ENCODE data around the gene LGALS8.
"Not testable (repeated sequence)": the region's sequence is repeated elsewhere in the genome, so short reads cannot be mapped to it uniquely, and the experiment has no call there.

Gene LGALS8

DNA sequence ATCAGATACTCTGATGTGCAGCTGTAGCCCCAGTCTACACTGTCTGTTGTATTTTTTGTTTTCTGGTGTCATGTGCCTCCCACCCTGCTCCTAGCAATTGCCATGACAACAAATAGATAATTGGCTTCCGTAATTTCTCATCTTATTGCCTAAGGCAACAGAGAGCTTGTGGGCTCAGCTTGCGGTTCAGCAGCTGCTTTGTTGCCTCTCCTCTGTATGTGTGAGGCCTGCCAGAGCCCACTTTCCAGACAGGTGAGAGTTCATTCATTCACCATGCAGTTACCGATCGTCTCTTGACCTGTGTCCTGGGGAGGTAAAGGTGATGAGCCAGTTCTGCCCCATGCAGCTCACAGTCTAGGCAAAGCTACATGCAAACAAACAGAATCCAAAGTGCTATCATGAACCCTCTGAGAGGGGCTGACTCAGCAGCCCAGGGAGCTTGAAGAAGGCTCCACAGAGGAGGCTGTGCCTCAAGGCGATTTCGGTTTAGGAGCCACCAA, 11.9 kb downstream of the LGALS8 start:
- FAIRE-seq (no peak), DNase-seq (ENCODE audit: insufficient read length, low spot score) (no peak)

DNA sequence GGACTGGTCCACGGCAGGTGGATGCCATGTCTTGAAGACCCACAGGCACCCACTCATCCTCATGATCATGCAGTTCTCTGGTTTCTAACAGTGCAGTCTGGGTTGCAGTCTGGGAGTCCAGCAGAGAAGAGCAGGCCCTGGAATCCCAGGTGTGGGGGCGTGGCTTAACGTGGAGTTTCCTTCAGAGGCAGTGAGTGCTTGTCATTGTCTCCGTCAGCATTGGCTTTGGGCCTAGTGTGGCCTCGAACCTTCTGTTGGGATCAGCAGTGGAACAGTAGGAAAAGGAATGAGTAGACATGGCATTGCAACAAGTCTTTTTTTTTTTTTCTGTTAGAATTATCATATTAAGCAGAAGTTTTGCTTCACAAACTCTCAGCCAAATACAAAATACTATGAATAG, 12.8 kb downstream of the LGALS8 start:
- DNase-seq (ENCODE audit: insufficient read length, low spot score): no peak
- no peak for FAIRE-seq

DNA sequence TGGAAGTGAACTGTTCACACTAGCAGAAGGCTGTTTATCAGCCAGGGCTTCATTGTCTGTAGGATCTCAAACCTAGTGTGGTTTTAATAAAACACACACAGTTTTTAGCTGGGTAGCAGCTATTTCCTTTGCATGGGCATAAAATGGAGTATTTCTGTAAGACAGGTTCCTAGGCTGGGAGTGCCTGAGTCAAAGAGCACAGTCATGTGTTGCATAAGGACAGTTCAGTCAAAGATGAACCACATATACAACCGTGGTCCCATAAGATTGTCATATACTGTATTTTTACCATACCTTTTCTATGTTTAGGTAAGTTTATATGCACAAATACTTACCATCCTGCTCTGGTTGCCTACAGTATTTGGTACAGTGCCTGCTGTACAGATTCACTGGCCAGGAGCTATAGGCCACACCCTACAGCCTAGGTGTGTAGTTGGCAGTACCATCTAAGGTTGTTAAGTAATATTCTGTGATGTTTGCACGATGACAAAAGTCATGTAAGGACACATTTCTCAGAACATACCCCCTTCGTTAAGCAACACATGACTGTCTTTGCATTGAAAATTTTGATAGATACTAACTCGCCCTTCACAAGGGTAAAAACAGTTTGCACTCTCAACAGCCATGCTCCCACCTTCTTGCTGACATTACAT, 17.2 kb downstream of the LGALS8 start:
- FAIRE-seq: no peak
- no peak for DNase-seq (ENCODE audit: insufficient read length, low spot score)

DNA sequence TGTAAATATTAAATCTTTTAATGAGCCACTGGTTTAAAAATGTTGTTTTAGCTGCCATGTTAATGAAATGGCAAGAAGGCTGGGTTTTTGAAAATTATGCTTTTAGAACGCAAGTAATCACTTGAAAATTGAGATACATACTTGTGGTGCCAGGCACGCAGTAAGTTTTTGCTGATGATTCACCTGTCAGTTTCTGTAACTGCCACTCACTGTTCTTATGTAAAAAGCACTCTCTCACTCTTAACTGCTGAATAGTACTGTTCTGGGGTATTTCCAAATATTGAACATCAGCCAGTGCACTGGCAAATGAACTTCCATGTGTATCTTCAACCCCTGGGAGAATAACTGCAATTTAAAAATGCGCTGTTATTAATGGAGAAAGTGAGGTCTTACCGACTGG, 17.9 kb downstream of the LGALS8 start:
- no peak for FAIRE-seq

DNA sequence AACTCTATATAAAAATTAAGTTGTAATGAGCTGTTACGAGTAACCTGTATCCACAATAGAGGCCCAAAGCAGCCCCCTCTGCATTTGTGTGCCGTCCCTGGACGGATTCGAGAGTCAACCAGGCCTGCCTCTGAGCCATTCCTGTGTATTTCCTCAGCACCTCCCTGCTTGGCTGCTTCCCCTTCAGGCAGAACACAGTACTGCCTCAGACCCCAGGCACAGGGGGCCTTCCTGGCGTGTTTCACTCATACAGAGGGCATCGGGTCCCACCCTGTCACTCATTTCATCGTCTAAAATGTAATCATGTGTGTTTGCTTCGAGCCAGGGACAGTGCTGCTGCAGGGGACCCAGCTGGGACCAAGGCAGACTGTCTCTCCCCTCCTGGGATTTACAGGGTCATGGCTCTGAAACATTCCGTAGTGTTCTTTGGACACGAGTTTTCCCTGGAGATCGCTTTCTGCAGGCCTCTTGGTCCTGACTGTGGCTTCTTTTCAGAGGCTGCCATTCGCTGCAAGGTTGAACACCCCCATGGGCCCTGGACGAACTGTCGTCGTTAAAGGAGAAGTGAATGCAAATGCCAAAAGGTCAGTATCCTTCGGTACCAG, 19.4 kb downstream of the LGALS8 start:
- DNase-seq (ENCODE audit: insufficient read length, low spot score): no peak
- no peak for FAIRE-seq

More for the DNA sequence above, 17.9 kb downstream of the LGALS8 start:
- DNase-seq (ENCODE audit: insufficient read length, low spot score): no peak

DNA sequence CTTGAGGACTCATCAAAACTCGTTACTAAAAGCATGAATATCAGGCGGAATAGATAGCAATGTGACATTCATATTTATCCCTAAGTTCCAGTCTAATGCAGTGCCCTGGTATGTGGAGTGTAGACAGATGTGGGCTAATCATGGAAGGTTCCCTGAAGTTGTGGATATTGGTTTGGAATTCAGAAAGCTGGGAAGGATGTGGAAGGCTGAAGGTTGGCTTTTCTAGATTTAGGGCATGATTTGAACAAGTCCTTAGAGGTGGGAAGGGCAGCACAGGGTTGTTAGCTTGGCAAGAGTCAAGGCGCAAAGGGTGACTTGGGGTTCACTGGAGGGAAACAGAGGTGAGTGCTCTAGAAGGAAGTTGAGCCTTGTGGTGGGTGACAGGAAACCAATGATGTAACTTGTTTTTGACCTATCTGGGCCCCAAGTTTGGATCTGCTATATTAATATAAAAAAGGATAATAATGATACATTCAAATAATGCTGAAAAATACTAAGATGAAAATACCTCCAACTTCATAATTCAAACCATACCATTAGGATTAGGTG, 21.9 kb downstream of the LGALS8 start:
- no peak for FAIRE-seq
- no peak for DNase-seq (ENCODE audit: insufficient read length, low spot score)

DNA sequence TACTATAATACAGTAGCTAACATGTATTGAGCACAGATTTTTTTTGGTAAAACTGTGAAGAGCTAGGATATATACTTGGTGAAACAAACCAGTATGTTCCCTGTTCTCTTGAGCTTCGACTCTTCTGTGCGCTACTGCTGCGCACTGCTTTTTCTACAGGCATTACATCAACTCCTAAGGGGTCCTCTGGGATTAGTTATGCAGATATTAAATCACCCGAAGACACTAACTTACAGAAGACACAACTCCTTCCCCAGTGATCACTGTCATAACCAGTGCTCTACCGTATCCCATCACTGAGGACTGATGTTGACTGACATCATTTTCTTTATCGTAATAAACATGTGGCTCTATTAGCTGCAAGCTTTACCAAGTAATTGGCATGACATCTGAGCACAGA, 24.7 kb downstream of the LGALS8 start:
- no peak for FAIRE-seq
- no peak for DNase-seq (ENCODE audit: insufficient read length, low spot score)

DNA sequence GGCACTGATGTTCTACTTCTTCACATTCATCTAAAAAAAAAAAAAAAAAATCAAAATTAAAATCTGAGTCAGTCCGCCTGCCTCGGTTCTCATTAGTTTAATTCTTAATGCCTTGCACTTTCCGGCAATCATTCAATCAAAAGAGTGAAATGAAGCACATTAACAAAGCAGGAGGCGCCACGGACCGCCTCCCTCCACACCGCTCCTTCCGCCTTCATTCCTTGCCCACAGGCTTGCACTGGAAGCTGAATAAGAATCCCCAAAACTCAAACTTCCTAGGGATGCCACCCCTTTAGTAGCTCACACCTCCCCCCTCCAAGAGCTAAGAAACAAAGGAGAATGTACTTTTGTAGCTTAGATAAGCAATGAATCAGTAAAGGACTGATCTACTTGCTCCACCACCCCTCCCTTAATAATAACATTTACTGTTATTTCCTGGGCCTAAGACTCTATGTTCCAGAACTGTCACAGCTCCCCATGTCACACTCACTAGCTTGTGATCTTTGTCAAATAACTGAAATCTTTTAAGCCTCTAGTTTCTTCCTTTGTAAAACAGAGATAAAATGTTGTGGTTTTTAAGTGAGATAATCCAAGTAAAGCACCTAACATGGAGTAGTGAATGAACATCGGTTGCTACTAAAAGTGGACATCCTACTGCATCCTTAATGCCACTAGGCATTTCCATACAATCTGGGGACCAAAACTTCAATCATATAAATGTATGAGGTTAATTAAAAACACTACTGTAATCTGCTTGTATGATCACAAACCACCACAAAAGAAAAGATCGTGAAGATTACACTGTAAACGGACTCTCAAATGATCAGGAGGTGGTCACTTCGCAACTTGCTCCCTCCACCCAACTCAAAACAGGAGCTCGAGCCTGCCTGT, 27.4 kb downstream of the LGALS8 start:
- no peak for DNase-seq (ENCODE audit: insufficient read length, low spot score)
- no peak for FAIRE-seq

DNA sequence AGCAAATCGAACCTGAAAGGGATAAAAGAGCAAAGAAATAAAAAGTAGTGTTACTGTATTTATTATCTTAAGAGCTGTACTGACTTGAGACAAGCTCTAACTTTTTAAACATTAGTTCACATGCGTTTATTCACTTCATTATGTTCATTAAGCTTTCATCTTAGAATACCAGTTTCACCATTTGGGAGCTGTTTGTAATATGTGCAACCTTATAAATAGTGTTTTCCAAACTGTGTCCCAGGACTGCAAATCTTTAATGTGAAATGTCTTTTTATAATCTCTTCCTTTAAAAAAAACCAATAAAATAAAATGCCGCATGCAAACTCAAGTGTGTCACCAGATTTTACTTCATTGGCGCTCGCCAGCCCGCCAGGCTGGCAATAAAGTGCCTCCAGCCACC, 28.3 kb downstream of the LGALS8 start:
- FAIRE-seq (no peak), DNase-seq (ENCODE audit: insufficient read length, low spot score) (no peak)

DNA sequence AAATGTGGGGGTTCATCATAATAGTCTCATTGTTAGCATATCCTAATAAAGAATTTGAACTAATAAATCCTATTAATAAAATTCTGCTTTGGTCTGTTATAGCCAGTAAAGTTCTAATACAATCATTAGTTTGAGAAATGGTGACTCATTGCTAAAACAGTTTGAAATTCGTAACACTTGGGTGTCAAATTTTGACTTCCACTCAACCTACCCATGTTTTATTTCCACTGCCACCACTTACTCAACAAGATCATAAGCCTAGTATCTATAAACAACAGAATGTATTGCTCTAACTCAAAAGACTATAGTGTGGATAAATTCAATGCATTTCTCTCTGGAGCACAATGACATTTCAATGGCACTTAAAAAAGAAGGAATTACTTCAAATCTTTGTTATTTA, 29.1 kb downstream of the LGALS8 start:
- DNase-seq (ENCODE audit: insufficient read length, low spot score): no peak
- FAIRE-seq: no peak

DNA sequence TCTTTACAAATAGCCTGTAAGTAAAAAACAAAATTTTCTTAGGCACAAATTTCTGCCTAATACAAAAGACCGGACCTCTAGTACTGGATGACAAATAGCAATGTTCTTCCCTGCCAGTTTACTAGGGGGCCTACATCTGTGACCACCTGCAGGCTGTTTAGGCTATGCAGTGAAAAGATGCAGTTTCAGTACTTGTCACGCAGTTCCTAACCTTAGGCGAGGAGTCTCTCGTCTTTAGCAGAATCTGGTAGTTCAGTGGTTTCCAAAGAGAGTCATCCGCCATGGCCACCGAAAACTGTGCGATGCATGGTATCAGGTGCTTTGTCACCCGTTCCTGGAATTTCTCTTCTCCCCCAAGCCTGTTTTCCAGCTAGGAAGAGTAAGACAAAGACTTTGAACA, 29.6 kb downstream of the LGALS8 start:
- FAIRE-seq (no peak), DNase-seq (ENCODE audit: insufficient read length, low spot score) (no peak)

DNA sequence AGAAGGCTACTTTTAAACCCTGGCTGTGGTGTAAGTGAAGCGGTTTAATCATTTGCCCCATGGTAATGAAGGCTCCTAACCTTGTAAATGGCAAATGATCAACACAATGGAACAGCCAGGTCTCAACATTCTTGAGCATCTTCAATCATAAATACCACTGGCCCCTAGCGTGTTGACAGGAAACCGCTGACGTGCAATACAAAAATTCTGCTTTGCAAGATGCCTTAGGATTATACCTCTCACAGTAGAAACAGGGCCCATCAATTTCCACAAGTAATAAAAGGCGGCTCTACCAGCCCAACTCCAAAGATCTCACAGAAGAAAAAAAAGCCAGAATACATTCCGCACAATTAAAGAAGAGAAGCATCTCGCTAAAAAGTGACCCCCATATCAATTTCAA, 32.8 kb downstream of the LGALS8 start:
- DNase-seq (ENCODE audit: insufficient read length, low spot score) (no peak), FAIRE-seq (no peak)

DNA sequence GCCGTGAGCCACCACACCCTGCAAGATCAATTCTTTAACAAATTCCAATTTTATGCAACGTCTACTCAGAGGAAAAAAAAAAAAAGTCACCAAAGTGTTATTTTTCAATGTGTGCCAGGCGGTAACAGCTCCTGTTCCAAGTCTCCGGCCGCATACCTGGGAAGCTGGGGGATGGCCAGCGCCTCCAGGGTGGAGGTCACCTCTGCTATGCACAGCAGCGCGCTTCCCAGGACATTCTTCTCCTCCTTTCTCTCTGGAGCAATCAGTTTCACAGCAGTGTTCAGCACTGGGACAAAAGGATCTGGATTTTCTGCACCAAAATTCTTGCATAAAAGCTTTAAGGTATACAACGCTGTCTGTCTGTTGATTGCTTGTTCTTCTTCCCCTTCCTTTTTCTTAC, 34.3 kb downstream of the LGALS8 start:
- DNase-seq (ENCODE audit: insufficient read length, low spot score): no peak
- FAIRE-seq: no peak

DNA sequence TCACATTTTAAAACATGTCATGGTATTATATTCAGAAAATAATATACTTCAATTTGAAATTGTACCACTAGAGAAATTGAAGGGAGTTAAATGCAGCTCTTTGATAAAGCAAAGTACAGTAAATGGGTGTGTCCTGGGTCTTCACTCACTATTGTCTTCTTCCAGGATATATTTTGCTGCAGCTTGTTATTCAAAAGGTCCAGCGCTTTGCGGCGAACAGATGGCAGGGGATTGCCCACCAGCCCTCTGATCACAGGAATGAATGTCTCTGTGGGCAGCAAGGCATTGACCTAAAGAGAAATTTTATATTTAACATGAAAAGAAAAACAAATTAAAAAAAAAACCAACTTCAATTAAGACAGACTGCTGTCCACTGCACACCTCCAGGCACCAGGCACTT, 35.1 kb downstream of the LGALS8 start:
- FAIRE-seq (no peak), DNase-seq (ENCODE audit: insufficient read length, low spot score) (no peak)

DNA sequence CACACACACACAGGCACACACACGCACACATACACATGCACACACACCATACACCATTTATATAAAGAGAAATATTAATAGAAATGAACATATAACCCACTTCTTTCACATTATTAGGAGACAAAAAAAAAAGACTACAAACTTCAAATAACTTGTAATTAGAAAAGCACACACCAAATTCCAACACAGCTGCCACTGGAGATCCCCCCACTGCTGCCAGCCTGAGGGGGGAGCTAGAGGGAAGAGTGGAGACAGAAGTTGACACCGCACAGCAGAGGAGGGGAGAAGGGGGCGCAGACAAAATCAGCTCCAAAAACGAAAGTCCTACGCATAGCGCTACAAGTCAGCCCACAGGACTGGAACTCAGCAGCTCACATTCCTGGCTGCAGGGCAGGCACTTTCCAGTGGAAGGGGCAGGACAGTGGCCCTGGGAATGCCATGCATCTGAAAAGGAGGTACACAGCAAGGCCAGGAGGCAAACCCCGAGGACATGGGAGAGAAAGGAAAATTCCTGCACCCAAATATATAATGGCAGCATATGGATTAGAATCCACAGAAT, 36.5 kb downstream of the LGALS8 start:
- DNase-seq (ENCODE audit: insufficient read length, low spot score) (no peak), FAIRE-seq (no peak)

DNA sequence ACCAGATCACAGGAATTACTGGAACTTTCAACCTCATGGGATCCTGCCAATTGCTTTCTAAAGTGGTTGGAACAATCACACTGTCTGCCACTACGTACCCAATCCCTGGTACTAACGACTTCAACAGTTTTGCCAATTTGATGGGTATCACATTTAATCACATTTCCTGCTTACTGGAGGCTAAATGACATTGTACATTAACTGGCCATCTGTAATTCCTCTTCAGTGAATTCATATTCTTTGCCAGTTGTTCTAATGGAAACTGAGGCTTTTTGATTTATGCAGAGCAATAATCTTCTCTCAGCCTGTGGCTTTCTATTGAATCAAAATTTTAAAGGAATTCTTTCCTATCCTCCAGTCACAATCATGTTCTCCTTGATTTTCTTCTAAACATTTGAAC, 38.2 kb downstream of the LGALS8 start:
- DNase-seq (ENCODE audit: insufficient read length, low spot score) (no peak), FAIRE-seq (no peak)

DNA sequence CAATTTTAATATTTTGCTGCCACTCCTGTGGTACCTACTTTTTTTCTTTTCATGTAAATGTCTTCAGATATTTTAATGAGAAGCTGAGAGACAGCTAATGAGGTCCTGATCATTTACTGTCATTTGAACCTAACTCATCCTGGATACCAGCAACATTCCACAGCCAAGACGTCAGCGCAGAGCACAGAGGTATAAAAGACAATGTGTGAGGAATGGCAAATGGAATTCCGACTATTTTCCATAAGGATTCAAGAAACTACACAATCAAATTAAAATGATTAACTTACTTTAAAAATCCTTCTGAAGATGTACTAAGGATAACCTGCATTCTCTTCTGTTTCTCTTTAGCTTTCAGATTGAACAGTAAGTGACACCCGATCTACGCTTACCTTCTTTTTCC, 41.7 kb downstream of the LGALS8 start:
- FAIRE-seq (no peak), DNase-seq (ENCODE audit: insufficient read length, low spot score) (no peak)

DNA sequence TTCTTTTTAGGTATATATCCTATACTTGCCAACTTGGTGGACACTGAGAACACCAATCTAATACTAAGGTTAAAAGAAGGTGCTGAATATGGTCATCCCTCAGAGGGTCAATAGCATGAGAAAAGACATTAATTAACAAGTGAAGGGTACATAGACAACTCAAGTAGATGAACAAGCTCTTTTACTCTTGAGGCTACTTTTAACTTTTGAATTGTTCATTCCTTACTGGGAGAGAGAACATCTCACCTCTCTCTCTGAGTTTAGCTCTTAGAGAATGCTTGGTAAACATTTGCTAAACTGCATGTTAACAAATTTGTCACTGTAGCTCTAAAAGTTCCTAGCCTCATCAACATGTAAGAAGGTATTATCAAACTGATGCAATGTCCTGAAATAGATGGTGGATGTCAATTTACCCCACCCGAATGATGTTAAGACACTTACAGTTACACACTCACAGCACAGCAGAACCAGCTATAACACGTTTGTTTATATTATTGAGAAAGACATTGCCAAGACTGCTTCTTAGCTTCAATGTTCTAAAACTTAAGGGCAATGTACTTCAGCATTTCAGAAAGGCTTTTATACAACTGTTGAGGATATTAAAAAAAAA, 44.6 kb downstream of the LGALS8 start:
- no peak for FAIRE-seq

DNA sequence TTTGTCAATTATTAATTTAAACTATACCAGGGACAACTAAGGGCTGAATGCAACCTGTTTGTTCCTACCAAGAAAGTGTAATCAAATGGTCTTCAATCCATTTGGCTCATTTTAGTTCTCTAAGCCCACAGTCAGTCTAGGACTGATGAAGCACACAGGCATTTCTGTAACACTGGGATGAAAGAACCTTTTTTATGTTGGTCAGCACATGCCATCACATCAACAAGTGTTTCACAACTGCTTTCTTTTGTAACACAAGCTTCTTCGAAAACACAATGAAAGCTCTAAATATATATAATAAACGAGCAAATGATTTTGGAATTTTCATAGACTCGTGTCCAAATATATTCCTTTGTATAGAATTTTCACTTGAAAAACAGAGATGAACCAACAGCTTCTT, 51.7 kb downstream of the LGALS8 start:
- no peak for DNase-seq (ENCODE audit: insufficient read length, low spot score)
- no peak for FAIRE-seq

More for the DNA sequence above, 44.6 kb downstream of the LGALS8 start:
- DNase-seq (ENCODE audit: insufficient read length, low spot score): no peak

DNA sequence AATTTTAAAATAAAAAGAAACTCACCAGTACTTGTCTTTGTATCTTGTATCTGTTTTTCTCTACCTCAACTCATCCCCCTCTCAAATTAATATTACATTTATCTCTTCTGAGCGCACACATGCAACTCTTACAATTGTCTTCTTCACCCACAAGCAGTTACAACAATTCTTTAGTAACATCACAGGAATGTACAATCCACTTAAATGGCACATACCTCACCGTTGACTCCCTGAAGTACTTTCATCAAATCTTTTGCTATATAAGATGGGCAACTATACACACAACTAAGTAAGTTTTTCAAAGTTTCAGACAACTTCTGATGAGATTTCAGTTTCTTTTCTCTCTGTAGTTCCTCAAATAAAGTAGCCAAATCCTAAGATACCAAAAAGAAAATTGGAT, 52.2 kb downstream of the LGALS8 start:
- no peak for FAIRE-seq
- no peak for DNase-seq (ENCODE audit: insufficient read length, low spot score)

DNA sequence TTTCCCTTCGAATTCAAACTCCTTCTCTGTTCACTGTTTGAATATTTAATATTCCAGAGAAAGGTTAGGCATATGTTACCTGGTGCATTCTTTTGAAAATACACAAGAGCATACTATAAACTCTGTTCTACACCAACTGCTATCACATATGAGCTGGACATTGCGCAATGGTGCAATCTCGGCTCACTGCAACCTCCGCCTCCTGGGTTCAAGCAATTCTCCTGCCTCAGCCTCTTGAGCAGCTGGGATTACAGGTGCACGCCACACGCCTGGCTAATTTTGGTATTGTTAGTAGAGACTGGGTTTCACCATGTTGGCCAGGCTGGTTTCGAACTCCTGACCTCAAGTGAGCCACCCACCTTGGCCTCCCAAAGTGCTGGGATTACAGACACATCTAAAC, 53.3 kb downstream of the LGALS8 start:
- FAIRE-seq; DNase-seq (ENCODE audit: insufficient read length, low spot score): not testable (repeated sequence)

Measured in GM19239 (cell line).